Activated T-cell treated with anti-CD3 and anti-CD28 coated beads, Interleukin-2, amount 50 U/mL, for 48 hours (primary cell): ENCODE data around the gene TVP23C.
"Not testable (repeated sequence)": the region's sequence is repeated elsewhere in the genome, so short reads cannot be mapped to it uniquely, and the experiment has no call there.

Experiments
- DNase-seq, 2 experiments: peaks; one replicate each; pipeline ENCODE4 v3.0.0-alpha.2; 2020

The TVP23C gene

GRCh38 chr17:15526292-15527218, 36.7 kb downstream of the TVP23C start:
- not testable (repeated sequence) for DNase-seq

- not testable (repeated sequence) for DNase-seq
Measured at GRCh38 chr17:15524990-15525985, 38.0 kb downstream of the TVP23C start.

- no peak for DNase-seq
Measured at GRCh38 chr17:15516150-15516549, 47.1 kb downstream of the TVP23C start.

- DNase-seq, result no peak
Measured at GRCh38 chr17:15514469-15514868, 48.8 kb downstream of the TVP23C start.

GRCh38 chr17:15513856-15514459, 49.3 kb downstream of the TVP23C start:
- no peak for DNase-seq

GRCh38 chr17:15513058-15513791, 50.1 kb downstream of the TVP23C start:
- DNase-seq, result no peak

GRCh38 chr17:15512071-15512709, 51.1 kb downstream of the TVP23C start:
- no peak for DNase-seq

GRCh38 chr17:15511142-15511541, 52.1 kb downstream of the TVP23C start:
- no peak for DNase-seq

GRCh38 chr17:15510361-15510760, 52.9 kb downstream of the TVP23C start:
- no peak for DNase-seq

GRCh38 chr17:15509095-15509494, 54.2 kb downstream of the TVP23C start:
- DNase-seq, result no peak

GRCh38 chr17:15508466-15508865, 54.8 kb downstream of the TVP23C start:
- no peak for DNase-seq

GRCh38 chr17:15507896-15508295, 55.4 kb downstream of the TVP23C start:
- no peak for DNase-seq

- no peak for DNase-seq
Measured at GRCh38 chr17:15507001-15507400, 56.3 kb downstream of the TVP23C start.

- not testable (repeated sequence) for DNase-seq
Measured at GRCh38 chr17:15505708-15506107, 57.6 kb downstream of the TVP23C start.

GRCh38 chr17:15503731-15504130, 59.6 kb downstream of the TVP23C start:
- no peak for DNase-seq

GRCh38 chr17:15502369-15503112, 60.7 kb downstream of the TVP23C start:
- peak; percentile 86 to 89 for DNase-seq

GRCh38 chr17:15501793-15502192, 61.5 kb downstream of the TVP23C start:
- DNase-seq, result no peak

- no peak for DNase-seq
Measured at GRCh38 chr17:15501282-15501681, 62.0 kb downstream of the TVP23C start.

- DNase-seq, result no peak
Measured at GRCh38 chr17:15498107-15498506, 65.2 kb downstream of the TVP23C start.

- no peak for DNase-seq
Measured at GRCh38 chr17:15496735-15497670, 66.3 kb downstream of the TVP23C start.
